Activated CD8-positive, alpha-beta T cell treated with anti-CD3 and anti-CD28 coated beads, Interleukin-2, amount 10 ng/mL, durations not matched to agents 7 days and 5 days (primary cell): ENCODE results near the gene P3H2. TPM values are rescaled to one million over a fixed set of nuclear protein-coding genes. Genes with fewer than 3 reads are reported as not detected.

Experiments
- ATAC-seq: fragments of 150-1000 bp; cut with Tn5 transposase; one replicate; pipeline ENCODE4 v1.10.0; 2021; ENCODE audit warnings: moderate library complexity
- CTCF ChIA-PET: fragments of 350-600 bp; sonication (Branson Sonifier 250); formaldehyde crosslinking; loops from one replicate; lab custom pipeline; 2021; ENCODE audit warnings: antibody characterized with exemption; lab: Charles Lee
- POLR2A ChIA-PET: fragments of 350-600 bp; sonication (Branson Sonifier 250); formaldehyde crosslinking; loops from one replicate; lab custom pipeline; 2021; ENCODE audit warnings: antibody characterized with exemption; lab: Charles Lee
- DNase-seq: peaks from one replicate; pipeline ENCODE4 v3.0.0-alpha.2; 2020
- H3K27ac Mint-ChIP-seq: one replicate; pipeline ENCODE4 v1.8.0; 2021; ENCODE audit warnings: mild to moderate bottlenecking, mixed read lengths
- H3K27me3 Mint-ChIP-seq: one replicate; pipeline ENCODE4 v1.8.0; 2021; ENCODE audit warnings: low read depth, mixed read lengths
- H3K36me3 Mint-ChIP-seq: one replicate; pipeline ENCODE4 v1.8.0; 2021; ENCODE audit warnings: low read depth, mixed read lengths
- H3K4me1 Mint-ChIP-seq: one replicate; pipeline ENCODE4 v1.8.0; 2021; ENCODE audit warnings: low read depth, mixed read lengths
- H3K4me3 Mint-ChIP-seq: one replicate; pipeline ENCODE4 v1.8.0; 2021; ENCODE audit warnings: mild to moderate bottlenecking, mixed read lengths
- H3K9me3 Mint-ChIP-seq: one replicate; pipeline ENCODE4 v1.8.0; 2022; ENCODE audit warnings: mixed read lengths; ENCODE audit not compliant: insufficient read depth
- total RNA-seq, 2 experiments: library from RNA; stranded (reverse); gene quantifications; one replicate each; pipeline ENCODE4 v1.2.3, GENCODE V29; 2021

P3H2 gene
- total RNA-seq, 2 experiments from 2014 or later, result not detected

DNA sequence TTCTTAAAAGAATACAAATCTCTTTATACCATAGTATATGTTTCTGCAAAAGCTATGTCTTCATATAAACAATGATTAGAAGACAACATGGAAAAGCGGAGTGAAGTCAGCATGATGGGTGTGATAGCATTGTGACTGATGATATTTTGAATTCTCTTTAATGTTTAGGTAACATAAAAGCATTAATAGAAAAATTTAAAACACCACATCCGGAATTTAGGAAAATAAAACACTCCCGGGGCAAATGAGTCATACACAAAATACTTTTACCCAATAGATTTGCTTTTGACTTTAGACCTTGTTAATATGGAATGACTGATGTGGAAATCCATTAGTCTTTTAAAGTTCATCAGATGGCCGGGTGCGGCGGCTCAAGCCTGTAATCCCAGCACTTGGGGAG lies 134.7 kb downstream of the P3H2 start:
- no peaks in the 10 kb centered on the region for H3K36me3 Mint-ChIP-seq
- peaks cover 5% of the 10 kb centered on the region for H3K27me3 Mint-ChIP-seq
- no peaks in the 10 kb centered on the region for H3K4me1 Mint-ChIP-seq
- no peak overlapping the region for H3K4me3 Mint-ChIP-seq
- ChIA-PET POLR2A (no interaction called here), CTCF (interaction anchor here (1.8 kb wide), 1 partner anchor 24 kb away, joined by 5 read pairs; no protein-coding TSS in a partner anchor)
- no peaks in the 10 kb centered on the region for H3K9me3 Mint-ChIP-seq
- no peak overlapping the region for H3K27ac Mint-ChIP-seq
- no peak for ATAC-seq
- DNase-seq, result no peak

DNA sequence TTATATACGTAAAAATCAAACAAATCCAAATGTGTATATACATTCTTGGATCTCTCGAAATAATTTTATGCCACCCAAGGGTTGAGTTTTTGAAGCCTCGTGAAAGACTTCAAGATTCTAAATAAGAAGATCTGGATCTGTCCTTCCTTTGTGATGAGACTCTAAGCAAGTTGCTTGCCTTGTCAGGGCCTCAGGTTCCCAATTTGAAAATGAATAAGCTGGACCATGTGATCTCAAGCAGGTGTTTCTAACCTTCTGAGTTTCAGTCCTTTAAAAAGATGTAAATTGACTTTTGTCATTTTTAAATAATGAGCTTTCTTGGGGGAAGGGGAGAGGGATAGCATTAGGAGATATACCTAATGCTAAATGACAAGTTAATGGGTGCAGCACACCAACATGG lies 137.1 kb downstream of the P3H2 start:
- Mint-ChIP-seq H3K9me3 (no peaks in the 10 kb centered on the region), H3K27ac (no peak overlapping the region), H3K27me3 (peaks cover 7% of the 10 kb centered on the region), H3K4me1 (no peaks in the 10 kb centered on the region), H3K36me3 (no peaks in the 10 kb centered on the region), H3K4me3 (no peak overlapping the region)
- CTCF ChIA-PET, result no interaction called here
- POLR2A ChIA-PET, result no interaction called here
- no peak for ATAC-seq
- DNase-seq, result no peak

- Mint-ChIP-seq H3K9me3 (no peaks in the 10 kb centered on the region), H3K27me3 (peaks cover 7% of the 10 kb centered on the region), H3K27ac (no peak overlapping the region), H3K4me3 (no peak overlapping the region), H3K36me3 (no peaks in the 10 kb centered on the region), H3K4me1 (no peaks in the 10 kb centered on the region)
- no peak for ATAC-seq
- ChIA-PET POLR2A (no interaction called here), CTCF (no interaction called here)
- no peak for DNase-seq
Observed at GRCh38 chr3:189982321-189982945, 138.3 kb downstream of the P3H2 start.

- no peaks in the 10 kb centered on the region for H3K4me1 Mint-ChIP-seq
- H3K36me3 Mint-ChIP-seq, result no peaks in the 10 kb centered on the region
- ChIA-PET POLR2A (no interaction called here), CTCF (no interaction called here)
- ATAC-seq (no peak), DNase-seq (no peak)
- no peak overlapping the region for H3K4me3 Mint-ChIP-seq
- no peaks in the 10 kb centered on the region for H3K9me3 Mint-ChIP-seq
- H3K27ac Mint-ChIP-seq, result no peak overlapping the region
- peaks cover 4% of the 10 kb centered on the region for H3K27me3 Mint-ChIP-seq
Observed at GRCh38 chr3:189981668-189982067, 139.0 kb downstream of the P3H2 start.

- H3K27me3 Mint-ChIP-seq, result peaks cover 4% of the 10 kb centered on the region
- H3K9me3 Mint-ChIP-seq, result no peaks in the 10 kb centered on the region
Observed at GRCh38 chr3:189978753-189979152, 141.9 kb downstream of the P3H2 start.

DNA sequence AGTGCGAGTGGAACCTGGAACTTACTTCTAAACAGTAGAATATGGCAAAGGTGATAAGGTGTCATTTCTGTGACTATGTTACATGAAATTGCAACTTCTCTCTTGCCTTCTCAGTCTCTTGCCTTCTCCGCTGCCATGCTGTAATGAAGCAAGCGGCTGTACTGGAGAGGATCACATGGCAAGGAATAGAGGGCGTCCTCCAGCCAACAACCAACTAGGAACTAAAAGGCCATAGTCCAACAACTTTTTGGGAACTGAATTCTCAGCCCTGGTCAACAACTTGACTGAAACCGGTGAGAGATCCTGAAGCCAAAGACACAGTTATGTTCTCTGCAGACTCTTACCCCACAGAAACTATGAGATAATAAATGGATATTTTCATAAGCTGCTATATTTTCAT lies 143.5 kb downstream of the P3H2 start:
- H3K4me3 Mint-ChIP-seq, result no peak overlapping the region
- ChIA-PET POLR2A (no interaction called here), CTCF (no interaction called here)
- no peak overlapping the region for H3K27ac Mint-ChIP-seq
- H3K27me3 Mint-ChIP-seq, result peaks cover 1% of the 10 kb centered on the region
- no peak for ATAC-seq
- H3K36me3 Mint-ChIP-seq, result no peaks in the 10 kb centered on the region
- H3K9me3 Mint-ChIP-seq, result no peaks in the 10 kb centered on the region
- DNase-seq, result no peak
- H3K4me1 Mint-ChIP-seq, result no peaks in the 10 kb centered on the region

More at GRCh38 chr3:189978753-189979152, 141.9 kb downstream of the P3H2 start:
- H3K36me3 Mint-ChIP-seq, result no peaks in the 10 kb centered on the region
- DNase-seq (no peak), ATAC-seq (no peak)
- ChIA-PET CTCF (no interaction called here), POLR2A (no interaction called here)
- H3K4me1 Mint-ChIP-seq, result no peaks in the 10 kb centered on the region
- H3K27ac Mint-ChIP-seq, result no peak overlapping the region
- H3K4me3 Mint-ChIP-seq, result no peak overlapping the region

DNA sequence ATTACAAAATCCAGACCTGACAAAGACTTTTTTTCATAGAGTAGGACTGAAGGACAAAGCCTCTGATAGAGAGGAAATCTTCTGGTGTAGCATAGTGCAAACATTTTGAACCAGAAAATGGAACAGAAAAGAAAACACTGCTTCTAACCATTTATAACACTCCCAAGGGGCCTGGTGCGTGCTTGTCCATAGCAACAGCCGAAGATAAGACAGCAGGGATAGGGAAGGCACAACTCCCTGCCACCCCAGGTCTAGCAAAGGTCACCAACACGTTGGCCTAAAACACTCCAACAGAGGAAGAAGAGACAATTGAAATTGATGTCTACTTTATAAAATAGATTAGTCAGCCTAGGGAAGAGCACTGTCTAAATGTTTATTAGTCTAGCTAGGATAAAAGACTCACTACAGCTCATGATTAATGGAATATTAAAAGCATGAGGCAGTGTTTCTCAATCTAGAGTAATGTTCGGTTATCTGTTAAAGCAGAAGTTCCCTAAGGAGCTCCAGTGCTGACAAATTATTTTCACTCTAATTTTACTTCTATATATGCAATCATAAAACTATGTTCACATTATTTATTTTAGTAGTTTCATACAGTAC lies 145.2 kb downstream of the P3H2 start:
- Mint-ChIP-seq H3K4me3 (no peak overlapping the region), H3K9me3 (no peaks in the 10 kb centered on the region), H3K27ac (no peak overlapping the region), H3K4me1 (no peaks in the 10 kb centered on the region), H3K36me3 (no peaks in the 10 kb centered on the region), H3K27me3 (peaks cover 1% of the 10 kb centered on the region)
- DNase-seq (no peak), ATAC-seq (no peak)
- ChIA-PET POLR2A (no interaction called here), CTCF (no interaction called here)

- no peaks in the 10 kb centered on the region for H3K4me1 Mint-ChIP-seq
- H3K27ac Mint-ChIP-seq, result no peak overlapping the region
- H3K27me3 Mint-ChIP-seq, result peaks cover 1% of the 10 kb centered on the region
- ChIA-PET POLR2A (no interaction called here), CTCF (interaction anchor here (4.9 kb wide), 1 partner anchor 12 kb away, joined by 25 read pairs; no protein-coding TSS in a partner anchor)
- no peak for ATAC-seq
- no peak for DNase-seq
- no peaks in the 10 kb centered on the region for H3K36me3 Mint-ChIP-seq
- H3K9me3 Mint-ChIP-seq, result no peaks in the 10 kb centered on the region
- no peak overlapping the region for H3K4me3 Mint-ChIP-seq
Observed at GRCh38 chr3:189974359-189974758, 146.3 kb downstream of the P3H2 start.

GRCh38 chr3:189967254-189967865 lies 153.3 kb downstream of the P3H2 start:
- ChIA-PET CTCF (interaction anchor here (0.9 to 1.9 kb wide), 8 partner anchors 17 to 458 kb away, joined by 3 to 10 read pairs (median 3); partner anchors contain the start of gene CLDN1), POLR2A (no interaction called here)
- H3K27me3 Mint-ChIP-seq, result peaks cover 3% of the 10 kb centered on the region
- no peaks in the 10 kb centered on the region for H3K9me3 Mint-ChIP-seq
- no peak overlapping the region for H3K27ac Mint-ChIP-seq
- DNase-seq (peak; percentile 31), ATAC-seq (no peak)
- no peaks in the 10 kb centered on the region for H3K4me1 Mint-ChIP-seq
- no peak overlapping the region for H3K4me3 Mint-ChIP-seq
- H3K36me3 Mint-ChIP-seq, result no peaks in the 10 kb centered on the region

- no peaks in the 10 kb centered on the region for H3K9me3 Mint-ChIP-seq
- no peak for DNase-seq
- no peak overlapping the region for H3K4me3 Mint-ChIP-seq
- no peak overlapping the region for H3K27ac Mint-ChIP-seq
- CTCF ChIA-PET, result interaction anchor here (1.0 to 1.9 kb wide), 8 partner anchors 9 to 355 kb away, joined by 3 to 10 read pairs (median 3); partner anchors contain the start of gene CLDN1
- no peaks in the 10 kb centered on the region for H3K36me3 Mint-ChIP-seq
- no peak for ATAC-seq
- POLR2A ChIA-PET, result no interaction called here
- H3K27me3 Mint-ChIP-seq, result peaks cover 3% of the 10 kb centered on the region
- H3K4me1 Mint-ChIP-seq, result no peaks in the 10 kb centered on the region
Observed at GRCh38 chr3:189966843-189967242, 153.9 kb downstream of the P3H2 start.

DNA sequence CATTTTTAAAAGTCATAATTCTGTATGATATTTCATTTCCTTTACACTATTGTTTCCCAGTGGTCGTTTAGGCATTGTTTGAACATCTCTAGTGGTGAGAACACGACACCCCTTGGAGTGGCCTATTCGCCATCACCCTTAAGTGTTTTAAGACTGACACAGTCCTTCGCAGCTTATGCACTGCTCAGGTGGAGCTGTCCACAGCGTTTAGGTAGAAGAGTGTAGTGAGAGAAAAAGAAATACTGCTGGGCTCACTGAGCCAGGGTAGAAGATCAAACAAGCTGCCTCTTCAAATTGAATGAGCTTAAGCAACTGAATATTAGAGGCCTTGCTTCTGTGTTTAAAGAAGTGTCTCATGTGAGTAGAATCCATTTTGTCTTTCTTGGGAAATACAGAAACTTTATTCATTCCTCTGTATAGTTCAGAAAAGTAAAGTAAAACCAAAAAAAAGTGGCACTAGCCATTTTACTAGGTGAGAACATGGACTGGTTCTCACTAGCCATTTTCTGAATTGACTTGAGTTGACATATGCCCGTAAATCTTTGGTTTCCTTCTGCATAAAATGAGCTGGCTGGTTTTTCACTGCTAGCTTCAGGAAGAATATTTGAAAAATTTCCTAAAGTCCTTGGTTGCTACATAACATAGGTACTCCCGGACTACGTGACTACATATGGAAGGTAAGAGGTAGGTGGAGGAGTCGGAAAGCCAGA lies 155.9 kb downstream of the P3H2 start:
- no peaks in the 10 kb centered on the region for H3K4me1 Mint-ChIP-seq
- ChIA-PET POLR2A (interaction anchor here (0.6 kb wide), 1 partner anchor 1663 kb away, joined by 4 read pairs; no protein-coding TSS in a partner anchor), CTCF (interaction anchor here (1.0 to 1.5 kb wide), 2 partner anchors 16 to 460 kb away, joined by 4 to 5 read pairs; no protein-coding TSS in a partner anchor)
- no peak overlapping the region for H3K27ac Mint-ChIP-seq
- no peaks in the 10 kb centered on the region for H3K36me3 Mint-ChIP-seq
- ATAC-seq (no peak), DNase-seq (no peak)
- no peaks in the 10 kb centered on the region for H3K9me3 Mint-ChIP-seq
- peaks cover 3% of the 10 kb centered on the region for H3K27me3 Mint-ChIP-seq
- H3K4me3 Mint-ChIP-seq, result no peak overlapping the region
